GM13976 (cell line): ENCODE measurements around the gene FNDC3B.
"Not testable (repeated sequence)": the region's sequence is repeated elsewhere in the genome, so short reads cannot be mapped to it uniquely, and the experiment has no call there.

ENCODE experiments used
- DNase-seq: peaks from one replicate; pipeline ENCODE4 v3.0.0; 2012; ENCODE audit warnings: low spot score
- in situ Hi-C: fragments of 300-500 bp; cut with MboI; formaldehyde crosslinking; loops from one replicate; pipeline ENCODE4 v1.12.0; 2022; ENCODE audit warnings: low sequenced_read_pairs, mixed read lengths, inconsistent platforms; ENCODE audit not compliant: unreplicated experiment
- TF ChIP-seq, protein P1 (sequence below): IDR thresholded peaks from 2 replicates; pipeline ENCODE4 v1.5.1; 2012; ENCODE audit warnings: borderline replicate concordance, mild to moderate bottlenecking; ENCODE audit not compliant: insufficient read depth; ENCODE audit errors: extremely low read depth, missing control alignments, control extremely low read depth

FNDC3B gene

DNA sequence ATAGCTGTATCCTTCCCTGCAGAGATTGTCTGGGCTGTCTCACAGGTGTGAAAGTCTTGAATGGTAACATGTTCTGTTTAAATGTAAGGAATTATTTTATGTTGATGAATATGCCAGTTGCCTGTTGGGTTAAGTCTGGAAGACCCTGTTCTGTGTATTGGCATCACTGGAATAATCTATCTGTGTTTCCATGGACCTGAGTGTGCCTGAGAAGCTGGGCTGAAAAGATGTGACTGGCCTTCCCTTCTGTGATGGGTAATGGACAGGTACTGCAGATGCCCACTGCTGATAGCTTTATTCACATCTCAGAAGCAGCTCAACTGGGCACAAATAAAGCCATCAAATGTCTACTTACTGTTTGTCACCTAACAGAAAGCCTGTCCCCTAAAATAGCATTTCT, 196.3 kb downstream of the FNDC3B start:
- TF ChIP-seq, protein P1, sequence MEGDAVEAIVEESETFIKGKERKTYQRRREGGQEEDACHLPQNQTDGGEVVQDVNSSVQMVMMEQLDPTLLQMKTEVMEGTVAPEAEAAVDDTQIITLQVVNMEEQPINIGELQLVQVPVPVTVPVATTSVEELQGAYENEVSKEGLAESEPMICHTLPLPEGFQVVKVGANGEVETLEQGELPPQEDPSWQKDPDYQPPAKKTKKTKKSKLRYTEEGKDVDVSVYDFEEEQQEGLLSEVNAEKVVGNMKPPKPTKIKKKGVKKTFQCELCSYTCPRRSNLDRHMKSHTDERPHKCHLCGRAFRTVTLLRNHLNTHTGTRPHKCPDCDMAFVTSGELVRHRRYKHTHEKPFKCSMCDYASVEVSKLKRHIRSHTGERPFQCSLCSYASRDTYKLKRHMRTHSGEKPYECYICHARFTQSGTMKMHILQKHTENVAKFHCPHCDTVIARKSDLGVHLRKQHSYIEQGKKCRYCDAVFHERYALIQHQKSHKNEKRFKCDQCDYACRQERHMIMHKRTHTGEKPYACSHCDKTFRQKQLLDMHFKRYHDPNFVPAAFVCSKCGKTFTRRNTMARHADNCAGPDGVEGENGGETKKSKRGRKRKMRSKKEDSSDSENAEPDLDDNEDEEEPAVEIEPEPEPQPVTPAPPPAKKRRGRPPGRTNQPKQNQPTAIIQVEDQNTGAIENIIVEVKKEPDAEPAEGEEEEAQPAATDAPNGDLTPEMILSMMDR: no peak
- in situ Hi-C loops: no loop called here

DNA sequence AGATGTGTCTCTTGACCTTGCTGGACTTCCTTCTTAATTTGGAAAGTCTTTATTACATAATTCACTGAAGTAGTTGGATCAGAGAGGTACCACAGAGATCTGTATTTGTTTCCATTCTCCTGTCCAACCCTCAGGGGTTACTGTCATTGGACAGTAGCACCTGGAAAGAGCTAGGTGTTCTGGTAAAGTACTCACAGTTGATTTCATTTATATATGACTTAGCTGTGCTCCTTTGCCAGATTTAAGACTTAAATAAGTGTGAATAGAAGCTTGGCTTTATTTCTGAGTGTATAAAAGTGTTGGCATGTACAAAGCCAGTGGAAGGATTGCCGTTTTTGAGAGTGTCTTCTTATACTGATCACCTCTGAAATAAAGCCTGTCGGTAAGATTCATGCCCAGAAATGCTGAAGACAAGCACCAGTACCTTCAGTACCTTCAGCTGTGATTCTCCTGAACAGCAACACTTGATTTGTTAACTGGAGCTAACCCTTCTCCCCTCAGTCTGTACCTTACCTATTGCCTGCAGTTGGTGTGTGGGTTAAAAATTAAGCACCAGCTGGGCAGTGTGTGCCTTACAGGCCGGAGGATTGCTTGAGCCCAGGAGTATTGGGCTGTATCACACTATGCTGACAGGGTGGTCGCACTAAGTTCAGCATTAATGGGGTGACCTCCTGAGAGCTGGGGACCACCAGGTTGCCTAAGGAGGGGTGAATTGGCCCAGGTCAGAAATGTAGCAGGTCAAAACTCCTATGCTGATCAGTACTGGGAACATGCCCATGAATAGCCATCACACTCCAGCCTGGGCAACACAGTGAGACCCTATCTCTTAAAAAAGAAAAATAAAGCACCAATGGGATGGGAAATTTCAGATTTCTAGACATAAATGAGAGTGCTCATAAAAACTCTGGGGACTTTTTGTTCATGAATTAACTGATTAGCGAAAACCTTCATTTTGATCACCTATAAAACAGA, 197.7 kb downstream of the FNDC3B start:
- TF ChIP-seq, protein P1: no peak
- no peak for DNase-seq
- in situ Hi-C loops: no loop called here

More for the DNA sequence above, 196.3 kb downstream of the FNDC3B start:
- no peak for DNase-seq

- TF ChIP-seq, protein P1: no peak
- in situ Hi-C loops: no loop called here
- DNase-seq: no peak
Measured at GRCh38 chr3:172238188-172238587, 198.8 kb downstream of the FNDC3B start.

GRCh38 chr3:172239218-172239790, 199.9 kb downstream of the FNDC3B start:
- in situ Hi-C loops: no loop called here
- TF ChIP-seq, protein P1: no peak
- no peak for DNase-seq

DNA sequence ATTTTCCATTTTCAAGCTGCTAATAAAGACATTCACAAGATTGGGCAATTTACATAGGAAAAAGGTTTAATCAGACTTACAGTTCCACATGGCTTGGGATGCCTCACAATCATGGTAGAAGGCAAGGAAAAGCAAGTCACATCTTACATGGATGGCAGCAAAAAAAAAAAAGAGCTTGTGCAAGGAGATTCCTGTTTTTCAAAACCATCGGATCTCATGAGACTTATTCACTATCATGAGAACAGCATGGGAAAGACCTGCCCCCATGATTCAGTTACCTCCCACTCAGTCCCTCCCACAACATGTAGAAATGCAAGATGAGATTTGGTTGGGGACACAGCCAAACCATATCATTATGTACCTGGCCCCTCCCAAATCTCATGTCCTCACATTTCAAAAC, 202.0 kb downstream of the FNDC3B start:
- TF ChIP-seq, protein P1: no peak
- no peak for DNase-seq
- in situ Hi-C loops: no loop called here

DNA sequence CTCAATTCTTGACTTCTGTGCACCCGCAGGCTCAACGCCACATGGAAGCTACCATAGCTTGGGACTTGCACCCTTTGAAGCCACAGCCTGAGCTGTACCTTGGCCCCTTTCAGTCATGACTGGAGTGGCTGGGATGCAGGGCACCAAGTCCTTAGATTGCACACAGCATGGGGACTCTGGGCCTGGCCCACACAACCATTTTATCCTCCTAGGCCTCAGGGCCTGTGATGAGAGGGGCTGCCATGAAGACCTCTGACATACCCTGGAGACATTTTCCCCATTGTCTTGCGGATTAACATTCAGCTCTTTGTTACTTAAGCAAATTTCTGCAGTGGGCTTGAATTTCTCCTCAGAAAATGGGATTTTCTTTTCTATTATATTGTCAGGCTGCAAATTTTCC, 203.1 kb downstream of the FNDC3B start:
- in situ Hi-C loops, DNase-seq: not testable (repeated sequence)

DNA sequence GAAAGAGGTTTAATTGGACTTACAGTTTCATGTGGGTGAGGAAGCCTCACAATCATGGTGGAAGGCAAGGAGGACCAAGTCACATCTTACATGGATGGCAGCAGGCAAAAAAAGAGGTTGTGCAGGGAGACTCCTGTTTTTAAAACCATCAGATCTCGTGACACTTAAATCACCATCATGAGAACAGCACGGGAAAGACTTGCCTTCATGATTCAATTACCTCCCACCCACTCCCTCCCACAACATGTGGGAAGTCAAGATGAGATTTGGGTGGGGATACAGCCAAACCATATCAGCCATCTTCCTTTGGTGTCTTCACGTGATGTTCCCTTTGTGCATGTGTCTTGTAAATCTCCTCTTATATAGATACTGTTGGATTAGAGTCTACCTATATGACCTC, 204.0 kb downstream of the FNDC3B start:
- in situ Hi-C loops: not testable (repeated sequence)

GRCh38 chr3:172244011-172244410, 204.6 kb downstream of the FNDC3B start:
- in situ Hi-C loops: no loop called here
- no peak for DNase-seq
- TF ChIP-seq, protein P1: no peak

More for the DNA sequence above, 204.0 kb downstream of the FNDC3B start:
- DNase-seq: not testable (repeated sequence)
